Vagina (tissue), 2 donors: Measurements from ENCODE around the gene SNX24.

Experiments used
- POLR2A ChIP-seq, 2 donors: fragments of 450-650 bp; IDR thresholded peaks; one replicate each; pipeline ENCODE4 v1.6.1; 2017; ENCODE audit warnings: antibody characterized with exemption in 2 of 2, mild to moderate bottlenecking in 2 of 2, moderate library complexity in 2 of 2
- TF ChIP-seq, protein P1 (sequence below), 3 experiments: fragments of 450-650 bp in 2 of 3; fragments of 200-600 bp in 1 of 3; sonication (generic) in 1 of 3; IDR thresholded peaks; one replicate each; pipeline ENCODE4 v1.5.1; 2017 to 2019; ENCODE audit warnings: antibody characterized with exemption in 3 of 3, mild to moderate bottlenecking in 2 of 3, moderate library complexity in 2 of 3

GRCh38 chr5:122880170-122880689 is 34.8 kb downstream of the SNX24 start:
- TF ChIP-seq, protein P1, sequence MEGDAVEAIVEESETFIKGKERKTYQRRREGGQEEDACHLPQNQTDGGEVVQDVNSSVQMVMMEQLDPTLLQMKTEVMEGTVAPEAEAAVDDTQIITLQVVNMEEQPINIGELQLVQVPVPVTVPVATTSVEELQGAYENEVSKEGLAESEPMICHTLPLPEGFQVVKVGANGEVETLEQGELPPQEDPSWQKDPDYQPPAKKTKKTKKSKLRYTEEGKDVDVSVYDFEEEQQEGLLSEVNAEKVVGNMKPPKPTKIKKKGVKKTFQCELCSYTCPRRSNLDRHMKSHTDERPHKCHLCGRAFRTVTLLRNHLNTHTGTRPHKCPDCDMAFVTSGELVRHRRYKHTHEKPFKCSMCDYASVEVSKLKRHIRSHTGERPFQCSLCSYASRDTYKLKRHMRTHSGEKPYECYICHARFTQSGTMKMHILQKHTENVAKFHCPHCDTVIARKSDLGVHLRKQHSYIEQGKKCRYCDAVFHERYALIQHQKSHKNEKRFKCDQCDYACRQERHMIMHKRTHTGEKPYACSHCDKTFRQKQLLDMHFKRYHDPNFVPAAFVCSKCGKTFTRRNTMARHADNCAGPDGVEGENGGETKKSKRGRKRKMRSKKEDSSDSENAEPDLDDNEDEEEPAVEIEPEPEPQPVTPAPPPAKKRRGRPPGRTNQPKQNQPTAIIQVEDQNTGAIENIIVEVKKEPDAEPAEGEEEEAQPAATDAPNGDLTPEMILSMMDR (IDR thresholded peaks at IDR 0.05) = no peak
- TF ChIP-seq POLR2A (IDR thresholded peaks at IDR 0.05) = no peak
